GM19324 (cell line): ENCODE results near the gene KRTAP12-2.
"Not testable (repeated sequence)": the region's sequence is repeated elsewhere in the genome, so short reads cannot be mapped to it uniquely, and the experiment has no call there.

Experiments
- ATAC-seq: cut with Tn5 transposase; IDR thresholded peaks from one replicate; pipeline ENCODE4 v1.9.1; 2021; ENCODE audit warnings: mild to moderate bottlenecking, moderate library complexity; ENCODE audit not compliant: unreplicated experiment, low FRiP score

Gene KRTAP12-2

DNA sequence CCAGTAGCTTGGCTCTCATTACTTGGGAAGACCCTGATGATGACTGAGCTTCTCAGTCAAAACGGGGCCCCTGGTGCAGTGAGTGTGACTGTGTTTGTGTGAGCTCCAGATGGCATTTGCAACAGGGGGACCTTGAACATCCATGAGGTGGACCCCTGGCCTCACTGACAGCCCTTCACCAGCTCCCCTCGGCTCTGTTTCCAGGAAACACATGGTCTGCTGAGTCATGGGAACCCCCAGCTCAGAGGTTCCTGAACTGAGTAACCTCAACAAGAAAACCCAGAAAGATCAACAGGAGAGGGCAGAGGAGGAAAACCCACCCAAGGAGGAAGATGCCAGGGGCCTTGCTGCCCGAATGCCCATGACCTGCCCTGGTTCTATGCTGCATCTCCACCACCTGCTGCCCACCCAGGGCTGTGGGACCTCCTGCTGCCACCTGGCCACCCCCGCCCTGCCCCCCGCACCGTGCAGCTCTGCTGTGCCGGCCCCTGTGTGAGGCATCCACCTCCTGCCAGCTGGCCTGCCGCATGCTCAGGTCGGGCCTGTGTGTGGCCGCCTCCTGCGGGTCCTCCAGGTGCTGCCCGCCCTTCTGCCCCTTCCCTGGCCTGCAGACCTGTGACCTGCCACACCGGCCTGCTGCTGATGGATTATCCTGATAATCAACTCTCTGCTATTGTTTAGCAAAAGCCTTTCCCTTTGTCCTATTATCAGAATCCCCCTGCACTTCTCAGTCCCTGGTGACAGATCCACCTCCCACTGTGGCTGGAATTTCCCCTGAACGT, 19.5 kb upstream of the KRTAP12-2 start:
- ATAC-seq = no peak

- ATAC-seq = not testable (repeated sequence)
Observed at GRCh38 chr21:44685050-44685449, 18.3 kb upstream of the KRTAP12-2 start.

DNA sequence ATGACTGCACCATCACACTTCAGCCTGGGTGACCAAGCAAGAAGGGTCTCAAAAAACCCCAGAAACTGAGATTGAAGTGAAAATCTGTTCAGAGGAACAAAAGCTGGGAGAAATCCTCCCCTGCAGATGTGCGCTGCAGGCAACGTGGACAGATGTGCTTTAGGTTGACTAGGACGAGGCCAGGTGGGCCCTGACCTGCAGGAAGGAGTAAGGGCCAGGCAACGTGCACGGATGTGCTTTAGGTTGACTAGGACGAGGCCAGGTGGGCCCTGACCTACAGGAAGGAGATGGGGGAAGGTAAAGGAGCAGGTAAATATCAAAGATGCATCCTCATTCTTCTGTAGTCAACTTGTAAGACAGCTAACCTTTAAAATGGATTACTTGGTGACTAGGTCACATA, 17.8 kb upstream of the KRTAP12-2 start:
- no peak for ATAC-seq

DNA sequence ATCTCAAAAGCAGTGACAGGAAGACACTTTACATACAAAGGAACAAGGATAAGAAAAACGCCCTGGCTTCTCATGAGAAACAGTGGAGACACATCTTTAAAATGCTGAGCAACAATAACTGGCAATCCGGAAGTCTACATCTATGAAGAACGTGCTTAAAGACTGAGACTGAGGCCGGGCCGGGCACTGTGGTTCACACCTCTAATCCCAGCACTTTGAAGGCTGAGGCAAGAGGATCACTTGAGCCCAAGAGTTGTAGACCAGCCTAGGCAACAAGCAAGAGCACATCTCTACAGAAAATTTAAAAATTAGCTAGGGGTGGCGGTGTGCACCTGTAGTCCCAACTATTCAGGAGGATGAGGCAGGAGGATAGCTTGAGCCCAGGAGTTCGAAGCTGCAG, 17.4 kb upstream of the KRTAP12-2 start:
- no peak for ATAC-seq

DNA sequence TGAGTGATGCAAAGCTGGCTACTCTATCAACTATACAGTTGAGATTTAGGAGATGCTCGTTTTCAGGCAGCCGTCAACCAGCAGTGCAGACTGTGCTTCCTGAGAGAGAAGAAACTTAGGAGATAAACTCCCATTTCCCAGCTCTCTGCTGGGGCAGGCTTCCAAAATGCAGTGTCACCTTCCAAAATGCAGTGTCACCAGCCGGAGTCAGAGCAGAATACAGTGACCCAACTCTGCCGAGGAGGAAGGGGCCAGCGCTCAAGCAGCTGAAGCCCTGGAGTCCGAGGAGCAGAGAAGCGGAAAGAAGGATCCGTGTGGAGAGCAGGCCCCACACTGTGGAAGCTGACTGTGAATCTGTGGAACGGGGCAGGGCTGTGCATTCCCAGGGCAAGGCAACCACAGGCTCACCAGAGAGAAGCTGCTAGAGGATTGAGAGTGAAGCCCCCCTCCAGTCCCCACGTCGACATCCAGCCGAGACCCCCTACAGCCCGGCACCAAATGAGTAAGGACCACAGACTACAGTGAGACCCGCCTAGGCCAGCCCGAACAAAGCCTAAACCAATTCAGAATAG, 15.9 kb upstream of the KRTAP12-2 start:
- ATAC-seq = no peak

- ATAC-seq = no peak
Observed at GRCh38 chr21:44681861-44682579, 15.3 kb upstream of the KRTAP12-2 start, which contains the start of gene KRTAP12-1. Gene KRTAP12-1, minus strand, starts transcription at chr21:44682163. Its CDS starts 40 bp downstream, at chr21:44682123.

DNA sequence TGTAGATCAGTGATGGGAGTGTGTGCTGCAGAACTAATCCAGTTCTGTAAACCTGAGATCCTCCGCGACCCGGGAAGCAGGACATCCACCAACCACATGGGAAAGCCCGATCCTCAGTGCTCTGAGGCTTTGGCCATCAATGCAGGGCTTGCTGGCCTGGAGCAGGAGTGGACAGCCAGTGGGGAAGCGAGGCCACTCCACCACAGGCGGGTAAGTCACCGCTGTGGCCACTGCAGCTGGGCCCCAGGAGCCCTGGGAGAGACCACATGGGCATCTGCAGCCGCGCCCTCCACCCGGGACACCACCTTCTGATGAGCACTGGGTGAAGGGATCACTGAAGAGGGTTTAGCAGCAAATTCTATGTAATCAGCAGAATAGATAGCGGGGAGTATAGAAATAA, 14.4 kb upstream of the KRTAP12-2 start:
- no peak for ATAC-seq

DNA sequence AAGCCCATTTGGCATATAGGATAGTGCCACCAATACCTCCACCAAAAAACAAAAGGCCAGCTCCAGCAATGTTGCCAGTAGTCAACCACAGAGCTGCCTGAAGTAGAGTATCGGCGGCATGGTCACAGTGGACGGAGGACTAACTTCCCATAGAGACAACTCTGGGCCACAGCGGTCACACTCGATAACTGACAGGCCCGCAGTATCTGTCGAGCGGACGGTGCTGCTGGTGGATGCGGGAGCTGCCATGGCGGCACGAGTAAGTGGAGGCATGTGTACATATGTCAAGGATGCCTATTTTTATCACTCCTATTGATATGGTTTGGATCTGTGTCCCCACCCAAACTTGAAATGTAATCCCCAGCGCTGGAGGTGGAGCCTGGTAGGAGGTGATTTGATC, 11.2 kb upstream of the KRTAP12-2 start:
- ATAC-seq = no peak

- no peak for ATAC-seq
Observed at GRCh38 chr21:44671911-44672310, 5.2 kb upstream of the KRTAP12-2 start.

GRCh38 chr21:44670642-44671432, 4.1 kb upstream of the KRTAP12-2 start:
- no peak for ATAC-seq

GRCh38 chr21:44667612-44668011, 885 bp upstream of the KRTAP12-2 start:
- no peak for ATAC-seq

- ATAC-seq = no peak
Observed at GRCh38 chr21:44664691-44665090, 2.0 kb downstream of the KRTAP12-2 start.

DNA sequence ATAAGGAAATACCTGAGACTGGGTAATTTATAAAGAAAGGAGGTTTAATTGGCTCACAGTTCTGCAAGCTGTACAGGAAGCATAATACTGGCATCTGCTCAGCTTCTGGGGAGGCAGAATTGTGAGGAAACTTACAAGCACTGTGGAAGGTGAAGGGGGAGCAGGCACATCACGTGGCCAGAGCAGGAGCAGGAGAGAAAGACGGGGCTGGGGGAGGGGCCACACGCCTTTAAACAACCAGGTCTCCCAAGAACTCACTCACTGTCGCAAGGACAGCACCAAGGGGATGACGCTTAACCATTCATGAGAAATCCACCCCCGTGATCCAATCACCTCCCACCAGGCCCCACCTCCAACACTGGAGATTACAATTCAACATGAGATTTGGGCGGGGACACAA, 5.2 kb downstream of the KRTAP12-2 start:
- not testable (repeated sequence) for ATAC-seq

- ATAC-seq = no peak
Observed at GRCh38 chr21:44658913-44659595, 7.7 kb downstream of the KRTAP12-2 start.

- ATAC-seq = no peak
Observed at GRCh38 chr21:44658541-44658910, 8.2 kb downstream of the KRTAP12-2 start.

GRCh38 chr21:44657635-44658540, 8.8 kb downstream of the KRTAP12-2 start, which contains the start of gene KRTAP12-3:
Gene KRTAP12-3, plus strand, starts transcription at chr21:44657932. Its CDS starts 48 bp downstream, at chr21:44657980.
- ATAC-seq = no peak

DNA sequence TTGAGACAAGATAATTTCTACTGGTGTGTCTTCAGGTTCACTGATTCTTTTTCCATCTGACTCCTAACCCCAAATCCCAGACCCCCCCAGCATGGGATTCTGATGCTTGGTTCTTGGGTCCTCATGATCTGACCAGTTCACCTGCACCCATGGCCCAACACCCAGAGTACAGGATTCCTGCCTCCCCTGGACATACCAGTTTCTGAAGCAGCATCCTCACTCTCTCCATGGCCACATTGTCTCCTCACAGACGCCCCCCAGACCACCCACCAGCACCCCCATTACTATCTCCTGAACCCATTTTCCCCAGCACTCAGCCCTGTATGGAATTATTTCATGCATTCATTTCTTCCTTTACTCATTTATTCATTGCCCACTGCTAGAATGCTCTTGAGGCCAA, 9.9 kb downstream of the KRTAP12-2 start:
- ATAC-seq = no peak

GRCh38 chr21:44654576-44655175, 12.1 kb downstream of the KRTAP12-2 start, which contains the start of gene KRTAP12-4:
Gene KRTAP12-4, minus strand, starts transcription at chr21:44654659. Its CDS starts 45 bp downstream, at chr21:44654614.
- no peak for ATAC-seq
